COR-L47 (cell line): ENCODE measurements around the gene STARD3NL.
"Not testable (repeated sequence)": the region's sequence is repeated elsewhere in the genome, so short reads cannot be mapped to it uniquely, and the experiment has no call there.

Source experiments
- DNase-seq: peaks from one replicate; lab custom pipeline; 2025; lab: John Stamatoyannopoulos, UW

Gene STARD3NL

DNA sequence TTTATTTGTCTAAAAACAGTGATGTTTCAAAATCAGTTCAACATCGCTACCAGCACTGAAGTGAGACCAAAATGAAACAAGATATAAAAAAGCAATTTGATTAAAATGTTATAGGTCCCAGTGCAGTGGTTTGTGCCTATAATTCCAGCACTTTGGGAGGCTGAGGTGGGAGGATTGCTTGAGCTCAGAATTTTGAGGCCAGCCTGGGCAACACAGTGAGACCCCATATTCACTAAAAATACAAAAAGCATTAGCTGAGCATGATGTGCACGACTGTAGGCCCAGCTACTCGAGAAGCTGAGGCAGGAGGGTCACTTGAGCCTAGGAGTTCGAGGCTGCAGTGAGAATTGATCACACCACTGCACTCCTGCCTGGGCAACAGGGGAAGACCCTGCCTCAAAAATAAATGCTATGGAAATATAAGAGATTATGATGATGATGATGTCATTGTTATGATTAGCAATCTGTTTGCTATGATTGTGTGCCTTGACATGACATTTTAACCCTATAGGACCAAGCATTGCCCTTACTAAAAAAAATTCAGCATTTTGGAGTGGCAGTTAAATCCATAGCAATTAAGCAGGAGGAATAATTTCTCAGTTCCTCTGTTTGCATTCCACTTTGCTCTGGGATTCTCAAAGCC is 91.8 kb downstream of the STARD3NL start:
- not testable (repeated sequence) for DNase-seq

GRCh38 chr7:38270405-38270804 is 92.4 kb downstream of the STARD3NL start:
- DNase-seq: not testable (repeated sequence)

GRCh38 chr7:38273286-38273995 is 95.4 kb downstream of the STARD3NL start, which contains the start of gene TARP:
TARP (minus strand) TSS chr7:38273636.
- DNase-seq: no peak

GRCh38 chr7:38274486-38274885 is 96.4 kb downstream of the STARD3NL start:
- no peak for DNase-seq

- no peak for DNase-seq
These were observed 97.0 kb downstream of the STARD3NL start for GRCh38 chr7:38274927-38275620.

DNA sequence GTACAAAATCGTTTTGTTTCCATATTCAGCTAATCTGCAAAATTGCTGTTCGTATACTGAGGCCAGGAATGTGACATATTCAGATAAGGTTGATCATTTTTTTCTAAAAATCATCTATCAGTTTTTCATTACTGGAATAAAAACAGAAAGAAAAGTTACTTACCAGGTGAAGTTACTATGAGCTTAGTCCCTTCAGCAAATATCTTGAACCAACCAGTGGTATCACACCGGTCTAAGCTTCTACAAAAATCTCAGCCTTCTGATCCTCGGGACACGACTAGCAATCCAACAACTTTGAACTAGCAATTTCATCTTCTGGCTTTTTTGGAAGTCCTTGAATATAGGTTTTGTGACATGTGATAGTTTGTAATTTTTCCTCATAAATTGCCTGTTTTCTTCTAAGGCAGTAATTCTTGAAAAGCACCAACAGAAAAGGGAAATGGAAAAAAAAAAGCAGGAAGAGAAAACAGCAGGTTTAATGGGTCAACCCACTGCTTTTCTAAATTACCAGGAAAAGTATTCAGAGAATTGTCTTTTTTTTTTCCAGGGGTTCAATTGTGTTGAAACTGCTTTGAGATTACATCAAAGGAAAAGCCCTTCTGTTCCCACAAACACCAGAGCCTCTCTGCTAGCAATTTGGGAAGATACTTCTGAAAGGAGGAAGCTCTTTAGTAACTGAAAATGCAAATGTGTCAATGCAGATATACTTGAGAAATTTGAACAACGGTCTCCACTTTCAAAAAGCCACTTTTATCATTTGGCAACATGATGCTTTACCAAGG is 98.2 kb downstream of the STARD3NL start:
- DNase-seq: no peak

DNA sequence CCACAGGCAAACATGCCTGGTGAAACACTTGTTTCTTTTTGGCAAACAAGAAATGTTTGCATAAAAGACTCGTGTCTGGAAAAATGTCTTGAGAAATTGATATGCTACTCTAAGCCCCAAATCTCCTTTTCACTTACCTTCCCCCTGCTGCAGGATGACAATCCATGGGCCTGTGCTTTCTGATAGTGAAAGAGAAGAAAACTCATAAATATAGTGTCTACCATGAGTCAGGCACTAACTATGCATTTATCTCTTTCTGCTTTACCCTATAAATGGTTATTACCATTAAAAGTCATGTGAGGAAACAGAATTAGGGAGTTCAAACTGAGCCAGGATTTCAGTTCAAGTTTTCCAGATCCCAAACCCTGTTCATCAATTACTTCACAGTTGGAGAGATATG is 102.0 kb downstream of the STARD3NL start:
- no peak for DNase-seq
